Measurements from ENCODE around the gene MTA2.

GRCh38 chr11:62601122-62601371 lies 618 bp downstream of the MTA2 start:
- TF ChIP-seq USF2 (IDR thresholded peaks at IDR 0.05; ENCODE audit: low read length) = no peak
- no peak for TF ChIP-seq MAX (IDR thresholded peaks at IDR 0.05)
- no peak; a peak in 1 of 3 replicates for TF ChIP-seq POLR2A (IDR thresholded peaks at IDR 0.05; ENCODE audit: control extremely low read depth in 1 of 2, low read depth in 2 of 2, low read length in 2 of 2)
- TF ChIP-seq CHD1 (IDR thresholded peaks at IDR 0.05; ENCODE audit: low read depth, low read length) = no peak
- TF ChIP-seq SRF (IDR thresholded peaks at IDR 0.05; ENCODE audit: low read depth, low read length) = no peak
- TF ChIP-seq JUND (IDR thresholded peaks at IDR 0.05; ENCODE audit: low read length) = no peak
- no peak for TF ChIP-seq CTCF (IDR thresholded peaks at IDR 0.05; ENCODE audit: control extremely low read depth in 1 of 3, insufficient read depth in 1 of 3, low read depth in 1 of 3, low read length in 3 of 3)

Data from H1 (cell line).